ENCODE data around the gene PRRG3.

Gene PRRG3

GRCh38 chrX:151743651-151744470, 48.6 kb downstream of the PRRG3 start:
- no peak for DNase-seq (ENCODE audit: extremely low read depth, low read depth)
- TF ChIP-seq CTCF (IDR thresholded peaks at IDR 0.05; ENCODE audit: low read depth, low read length): no peak

- DNase-seq (ENCODE audit: extremely low read depth, low read depth): no peak
- TF ChIP-seq CTCF (IDR thresholded peaks at IDR 0.05; ENCODE audit: low read depth, low read length): no peak
Measured at GRCh38 chrX:151745651-151746050, 50.4 kb downstream of the PRRG3 start.

GRCh38 chrX:151746502-151746901, 51.2 kb downstream of the PRRG3 start:
- TF ChIP-seq CTCF (IDR thresholded peaks at IDR 0.05; ENCODE audit: low read depth, low read length): no peak
- no peak for DNase-seq (ENCODE audit: extremely low read depth, low read depth)

GRCh38 chrX:151750511-151750910, 55.3 kb downstream of the PRRG3 start:
- no peak for DNase-seq (ENCODE audit: extremely low read depth, low read depth)
- TF ChIP-seq CTCF (IDR thresholded peaks at IDR 0.05; ENCODE audit: low read depth, low read length): no peak

GRCh38 chrX:151752847-151753246, 57.6 kb downstream of the PRRG3 start:
- TF ChIP-seq CTCF (IDR thresholded peaks at IDR 0.05; ENCODE audit: low read depth, low read length): no peak
- DNase-seq (ENCODE audit: extremely low read depth, low read depth): no peak

- DNase-seq (ENCODE audit: extremely low read depth, low read depth): peak; percentile 19
- peak; percentile 78 for TF ChIP-seq CTCF (IDR thresholded peaks at IDR 0.05; ENCODE audit: low read depth, low read length)
Measured at GRCh38 chrX:151753313-151754046, 58.2 kb downstream of the PRRG3 start.

- peak; percentile 55 for DNase-seq (ENCODE audit: extremely low read depth, low read depth)
Measured at GRCh38 chrX:151754047-151754429, 58.8 kb downstream of the PRRG3 start.

More at GRCh38 chrX:151754047-151754429, 58.8 kb downstream of the PRRG3 start:
- TF ChIP-seq CTCF (IDR thresholded peaks at IDR 0.05; ENCODE audit: low read depth, low read length): no peak

Measured in AG09319 (cell line).